A673 (cell line): ENCODE measurements around the gene H6PD.

ENCODE experiments used
- CTCF ChIP-seq: fragments of 300-800, 200-600 bp; sonication (generic); conservative IDR thresholded peaks from 2 replicates; pipeline ENCODE4 v1.5.1; 2017; ENCODE audit warnings: low read depth, mild to moderate bottlenecking, antibody characterized with exemption, low read length, moderate library complexity, mixed read lengths
- EZH2 ChIP-seq: fragments of 200-600 bp; sonication (generic); IDR thresholded peaks from 2 replicates; pipeline ENCODE4 v1.6.1; 2017; ENCODE audit warnings: borderline replicate concordance, low read depth, mild to moderate bottlenecking, mixed read lengths, antibody characterized with exemption, low read length; ENCODE audit not compliant: poor library complexity, severe bottlenecking

DNA sequence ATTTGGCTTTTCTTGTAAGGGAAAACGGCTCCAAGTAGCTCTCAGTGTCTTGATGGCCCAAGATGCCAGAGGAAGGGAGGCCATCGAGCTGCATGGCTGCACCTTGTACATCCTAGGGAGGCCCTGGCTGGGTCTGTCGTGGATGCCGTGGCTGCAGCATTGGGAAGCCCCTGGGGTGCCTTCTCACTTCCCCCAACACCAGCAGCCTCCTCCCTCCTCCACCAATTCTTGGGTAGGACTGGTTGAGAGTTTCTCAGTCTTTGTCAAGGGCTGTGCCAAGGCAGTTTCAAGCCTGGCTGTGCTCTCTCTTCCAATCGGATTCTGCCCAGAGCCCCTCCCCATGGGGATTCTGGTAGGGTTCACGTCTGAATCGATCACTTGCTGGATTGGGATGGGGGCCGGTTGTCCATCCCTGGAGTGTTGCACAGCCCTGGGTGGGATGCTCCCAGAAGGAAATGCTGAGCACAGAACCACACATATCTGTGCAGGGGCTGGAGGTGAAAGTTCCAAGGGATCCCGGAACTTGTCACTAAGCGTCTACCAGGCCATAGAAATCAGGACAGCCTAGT is 44.1 kb downstream of the H6PD start:
- TF ChIP-seq CTCF (no peak), EZH2 (no peak)
